Tibial artery (tissue), 4 donors: Measurements from ENCODE around the gene TM9SF1.

Source experiments
- DNase-seq, 2 donors: peaks; one replicate each; pipeline ENCODE4 v3.0.0-alpha.2; 2019
- H3K27ac ChIP-seq, 2 donors: fragments of 200-600 bp; sonication (generic) in 1 of 2; 1 replicate in 1 of 2; 2 replicates in 1 of 2; pipeline ENCODE4 v1.5.1; 2018 to 2019; ENCODE audit warnings: mild to moderate bottlenecking in 1 of 2
- H3K27me3 ChIP-seq, 2 donors: fragments of 200-600 bp; sonication (generic) in 1 of 2; one replicate each; pipeline versions ENCODE4 v1.5.1 to v1.6.0; 2016 to 2019
- H3K36me3 ChIP-seq, 3 donors: fragments of 200-600 bp; sonication (generic) in 2 of 3; one replicate each; pipeline ENCODE4 v1.5.1; 2016 to 2019; ENCODE audit warnings: mild to moderate bottlenecking in 2 of 3
- H3K4me1 ChIP-seq, 4 donors: fragments of 200-600 bp; sonication (generic) in 2 of 4; 1 replicate in 3 of 4; 2 replicates in 1 of 4; pipeline ENCODE4 v1.5.1; 2016 to 2019
- H3K4me3 ChIP-seq, 2 donors: fragments of 200-600 bp; sonication (generic) in 1 of 2; 1 replicate in 1 of 2; 2 replicates in 1 of 2; pipeline ENCODE4 v1.5.1; 2018 to 2019; ENCODE audit warnings: mild to moderate bottlenecking in 2 of 2
- H3K9me3 ChIP-seq, 3 donors: fragments of 200-600 bp; sonication (generic) in 1 of 3; one replicate each; pipeline ENCODE4 v1.5.1; 2016 to 2019
- CTCF ChIP-seq, 2 experiments: fragments of 200-600 bp in 1 of 2; fragments of 450-650 bp in 1 of 2; IDR thresholded peaks; one replicate each; pipeline ENCODE4 v1.5.1; 2017 to 2019; ENCODE audit warnings: antibody characterized with exemption in 2 of 2, mild to moderate bottlenecking in 1 of 2, moderate library complexity in 1 of 2
- intact Hi-C: fragments of 100-400 bp; cut with DNase I; formaldehyde crosslinking; loops from one replicate; pipeline ENCODE4 v1.15.0; 2023; ENCODE audit warnings: low total_unique reads

TM9SF1 gene

GRCh38 chr14:24234095-24235005 lies 39.1 kb upstream of the TM9SF1 start:
- H3K9me3 ChIP-seq = no peaks in the 10 kb centered on the region
- no peak overlapping the region for H3K4me3 ChIP-seq
- H3K4me1 ChIP-seq = peaks cover 0 to 48% (median 29%) of the 10 kb centered on the region in 4 donors
- intact Hi-C loops = no loop called here
- H3K36me3 ChIP-seq = peaks cover 34 to 46% (median 38%) of the 10 kb centered on the region in 3 donors
- no peaks in the 10 kb centered on the region for H3K27me3 ChIP-seq
- peak overlapping the region in 1 of 2 donors; percentile 88 for H3K27ac ChIP-seq
- no peak for DNase-seq
- no peak for TF ChIP-seq CTCF (IDR thresholded peaks at IDR 0.05)

- Histone ChIP-seq H3K27ac (peak overlapping the region; percentile 85 to 88), H3K27me3 (no peaks in the 10 kb centered on the region), H3K9me3 (no peaks in the 10 kb centered on the region), H3K4me3 (peak overlapping the region; percentile 75 to 89), H3K36me3 (peaks cover 28 to 38% (median 31%) of the 10 kb centered on the region in 3 donors), H3K4me1 (peaks cover 0 to 39% (median 29%) of the 10 kb centered on the region in 4 donors)
- peak in 1 of 2 donors; percentile 47 for DNase-seq
- TF ChIP-seq CTCF (IDR thresholded peaks at IDR 0.05) = no peak
- intact Hi-C loops = no loop called here
These were observed 38.3 kb upstream of the TM9SF1 start for GRCh38 chr14:24233538-24233866.

DNA sequence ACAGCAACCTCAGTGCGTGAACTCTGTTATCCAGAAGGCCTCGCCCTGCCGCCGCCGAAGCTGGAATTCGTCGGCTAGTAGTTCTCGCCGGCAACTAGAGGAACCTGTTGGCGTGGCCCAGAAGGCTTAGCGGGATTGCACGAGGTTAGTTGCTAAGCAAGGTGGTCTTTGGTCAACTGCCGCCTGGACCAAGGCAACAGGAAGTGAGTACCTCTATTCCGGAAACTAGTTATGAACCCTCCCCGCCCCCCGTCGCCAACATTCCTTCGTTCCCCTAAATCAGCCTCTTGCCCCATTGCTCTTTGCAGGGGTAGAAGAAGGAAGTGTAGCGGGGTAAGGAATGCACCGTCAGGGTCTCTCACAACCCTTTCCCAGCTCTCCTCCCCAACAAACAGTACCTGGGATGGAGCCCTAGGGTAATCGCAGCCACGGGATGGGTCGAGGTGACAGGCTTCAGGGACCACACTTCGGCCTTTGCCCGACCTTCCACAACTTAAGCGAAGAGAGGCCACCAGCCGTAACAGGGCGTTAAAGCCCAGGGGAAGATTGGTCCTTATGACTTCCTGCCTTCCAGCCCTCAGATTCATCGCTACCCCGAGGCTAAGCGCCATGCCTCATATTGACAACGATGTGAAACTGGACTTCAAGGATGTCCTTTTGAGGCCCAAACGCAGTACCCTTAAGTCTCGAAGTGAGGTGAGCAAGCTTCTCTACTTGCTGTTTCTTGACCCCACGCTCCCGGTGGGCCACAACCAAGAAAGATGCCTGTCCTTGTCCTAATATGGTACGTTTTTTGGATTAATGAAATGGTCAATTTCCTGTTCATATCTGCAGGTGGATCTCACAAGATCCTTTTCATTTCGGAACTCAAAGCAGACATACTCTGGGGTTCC lies 37.6 kb upstream of the TM9SF1 start, which contains the start of gene GMPR2:
TSS of gene GMPR2 (plus strand) at position 285 of the 893 bp plus-strand sequence. CDS start at position 610, 325 bp downstream.
- DNase-seq = peak in 1 of 2 donors; percentile 82
- TF ChIP-seq CTCF (IDR thresholded peaks at IDR 0.05) = no peak
- H3K27ac ChIP-seq = peak within 1 kb of the TSS; percentile 85 to 88
- peak within 1 kb of the TSS; percentile 75 to 89 for H3K4me3 ChIP-seq
- peaks cover 0 to 36% (median 29%) of the 10 kb centered on the region in 4 donors for H3K4me1 ChIP-seq
- no peaks in the 10 kb centered on the region for H3K9me3 ChIP-seq
- H3K27me3 ChIP-seq = no peaks in the 10 kb centered on the region
- H3K36me3 ChIP-seq = peaks cover 22 to 36% (median 29%) of the 10 kb centered on the region in 3 donors
- intact Hi-C loops = no loop called here

DNA sequence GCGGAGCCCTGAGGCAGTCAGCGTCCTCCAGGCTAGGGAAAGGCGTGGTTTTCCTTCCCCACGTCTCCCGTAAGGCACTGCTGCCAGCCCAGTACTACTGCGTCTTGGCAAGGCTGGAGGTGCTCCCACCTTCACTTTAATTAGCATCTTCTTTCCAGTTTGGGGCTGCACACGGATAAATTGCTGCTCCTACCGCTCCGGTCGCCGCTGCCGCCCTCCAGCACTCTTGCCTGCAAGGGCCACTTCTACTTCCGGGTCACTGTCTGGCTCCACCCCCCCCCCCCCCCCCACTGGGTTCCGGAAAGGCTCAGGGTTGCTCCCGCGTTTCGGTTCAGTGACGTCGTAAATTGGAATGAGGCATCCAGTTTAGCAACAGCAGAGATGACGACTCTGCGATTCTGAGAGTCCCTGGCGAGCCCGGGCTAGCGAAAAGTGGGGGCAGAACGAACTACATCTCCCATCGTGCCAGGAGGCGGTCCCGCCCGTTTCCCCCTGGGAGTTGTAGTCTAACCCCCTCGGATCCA lies 36.9 kb upstream of the TM9SF1 start, which contains the start of gene NEDD8:
TSS of gene NEDD8 (minus strand) at position 247 of the 524 bp plus-strand sequence. CDS start at position 147, 100 bp downstream.
- Histone ChIP-seq H3K9me3 (no peaks in the 10 kb centered on the region), H3K4me1 (peaks cover 0 to 36% (median 29%) of the 10 kb centered on the region in 4 donors), H3K4me3 (peak within 1 kb of the TSS; percentile 75 to 89), H3K27ac (peak within 1 kb of the TSS; percentile 85 to 88), H3K36me3 (peaks cover 15 to 33% (median 28%) of the 10 kb centered on the region in 3 donors), H3K27me3 (no peaks in the 10 kb centered on the region)
- intact Hi-C loops = no loop called here
- TF ChIP-seq CTCF (IDR thresholded peaks at IDR 0.05) = no peak
- DNase-seq = peak; percentile 95 to 98
